Mesendoderm (in vitro differentiated cells): ENCODE measurements around the gene SLC4A1AP.
"Not testable (repeated sequence)": the region's sequence is repeated elsewhere in the genome, so short reads cannot be mapped to it uniquely, and the experiment has no call there.

Experiments
- DNase-seq: peaks from one replicate; pipeline ENCODE4 v3.0.0; 2013
- H2AK5ac ChIP-seq: 2 replicates; pipeline ENCODE4 v1.6.1; 2013; ENCODE audit warnings: low read length, inconsistent platforms
- H2BK120ac ChIP-seq: 2 replicates; pipeline ENCODE4 v1.6.1; 2013; ENCODE audit warnings: low read depth, mild to moderate bottlenecking, low read length, moderate library complexity, mixed read lengths
- H2BK15ac ChIP-seq: replicated peaks from 2 replicates; pipeline ENCODE4 v1.6.1; 2013; ENCODE audit warnings: low read depth, mild to moderate bottlenecking, moderate library complexity
- H2BK5ac ChIP-seq: 2 replicates; pipeline ENCODE4 v1.6.1; 2013; ENCODE audit warnings: low read length, inconsistent platforms
- H3K18ac ChIP-seq: 2 replicates; pipeline ENCODE4 v1.6.1; 2013; ENCODE audit warnings: mild to moderate bottlenecking, low read length, mixed read lengths
- H3K23ac ChIP-seq: one replicate; pipeline ENCODE4 v1.6.1; 2013; ENCODE audit warnings: low read length
- H3K27ac ChIP-seq: 2 replicates; pipeline ENCODE4 v1.5.1; 2013; ENCODE audit warnings: low read depth, mild to moderate bottlenecking, inconsistent platforms, low read length, moderate library complexity
- H3K27me3 ChIP-seq: 2 replicates; pipeline ENCODE4 v1.6.1; 2013; ENCODE audit warnings: low read length, control low read depth, mild to moderate bottlenecking, inconsistent platforms; ENCODE audit not compliant: insufficient read depth, poor library complexity
- H3K36me3 ChIP-seq: 2 replicates; pipeline ENCODE4 v1.6.1; 2013; ENCODE audit warnings: low read length, inconsistent platforms; ENCODE audit not compliant: control insufficient read depth, insufficient read depth
- H3K4ac ChIP-seq: one replicate; pipeline ENCODE4 v1.6.1; 2013; ENCODE audit warnings: low read depth, mild to moderate bottlenecking, low read length, moderate library complexity
- H3K4me1 ChIP-seq: 2 replicates; pipeline ENCODE4 v1.6.1; 2013; ENCODE audit warnings: low read depth, low read length, inconsistent platforms; ENCODE audit not compliant: control insufficient read depth
- H3K4me2 ChIP-seq: 2 replicates; pipeline ENCODE4 v1.6.1; 2013; ENCODE audit warnings: low read length
- H3K4me3 ChIP-seq: 2 replicates; pipeline ENCODE4 v1.5.1; 2013; ENCODE audit warnings: mild to moderate bottlenecking, low read length
- H3K56ac ChIP-seq: one replicate; pipeline ENCODE4 v1.6.1; 2013; ENCODE audit warnings: low read length
- H3K79me1 ChIP-seq: 2 replicates; pipeline ENCODE4 v1.6.1; 2013; ENCODE audit warnings: low read length, inconsistent platforms
- H3K79me2 ChIP-seq: 2 replicates; pipeline ENCODE4 v1.6.1; 2013; ENCODE audit warnings: mild to moderate bottlenecking, low read length; ENCODE audit not compliant: control insufficient read depth, insufficient read depth
- H3K9ac ChIP-seq: 2 replicates; pipeline ENCODE4 v1.6.1; 2013; ENCODE audit warnings: low read length, inconsistent platforms
- H4K5ac ChIP-seq: one replicate; pipeline ENCODE4 v1.6.1; 2013; ENCODE audit warnings: low read length
- H4K8ac ChIP-seq: one replicate; pipeline ENCODE4 v1.6.1; 2013; ENCODE audit warnings: low read depth, mild to moderate bottlenecking, control low read depth, low read length, moderate library complexity
- WGBS: extraction: QIAGEN DNeasy Blood & Tissue Kit; methylation state at CpG from one replicate; pipeline ENCODE4 v1.1.7; 2013; ENCODE audit warnings: low lambda C conversion rate, missing lambda C conversion rate; ENCODE audit not compliant: insufficient coverage; ENCODE audit errors: extremely low coverage; 5-methylcytosine and 5-hydroxymethylcytosine counted together

SLC4A1AP gene

DNA sequence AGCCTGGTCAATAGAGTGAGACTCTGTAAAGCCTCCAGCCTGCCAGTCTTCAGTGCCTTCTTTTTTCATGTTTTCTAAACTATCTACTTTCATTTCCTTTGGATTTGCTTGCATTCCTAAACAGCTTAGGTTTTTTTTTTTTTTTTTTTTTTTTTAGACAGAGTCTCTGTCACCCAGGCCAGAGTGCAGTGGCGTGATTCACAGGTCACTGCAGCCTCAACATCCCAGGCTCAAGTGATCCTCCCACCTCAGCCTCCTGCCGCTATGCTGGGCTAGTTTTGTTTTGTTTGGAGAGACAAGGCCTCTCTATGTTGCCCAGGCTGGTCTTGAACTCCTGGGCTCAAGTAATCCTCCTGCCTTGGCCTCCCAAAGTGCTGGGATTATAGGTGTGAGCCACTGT, 33.4 kb upstream of the SLC4A1AP start:
- H3K4ac ChIP-seq, H3K4me3 ChIP-seq, H3K9ac ChIP-seq, H3K79me2 ChIP-seq, H3K27me3 ChIP-seq, H2BK120ac ChIP-seq, H4K5ac ChIP-seq, DNase-seq, H3K36me3 ChIP-seq, H3K79me1 ChIP-seq, H3K56ac ChIP-seq, H3K27ac ChIP-seq, H2BK5ac ChIP-seq, H3K4me1 ChIP-seq, H2AK5ac ChIP-seq, H3K18ac ChIP-seq, H3K4me2 ChIP-seq, H2BK15ac ChIP-seq, H4K8ac ChIP-seq, H3K23ac ChIP-seq: not testable (repeated sequence)
- no CpG with 5 or more reads among the region's 2 CpGs for WGBS

DNA sequence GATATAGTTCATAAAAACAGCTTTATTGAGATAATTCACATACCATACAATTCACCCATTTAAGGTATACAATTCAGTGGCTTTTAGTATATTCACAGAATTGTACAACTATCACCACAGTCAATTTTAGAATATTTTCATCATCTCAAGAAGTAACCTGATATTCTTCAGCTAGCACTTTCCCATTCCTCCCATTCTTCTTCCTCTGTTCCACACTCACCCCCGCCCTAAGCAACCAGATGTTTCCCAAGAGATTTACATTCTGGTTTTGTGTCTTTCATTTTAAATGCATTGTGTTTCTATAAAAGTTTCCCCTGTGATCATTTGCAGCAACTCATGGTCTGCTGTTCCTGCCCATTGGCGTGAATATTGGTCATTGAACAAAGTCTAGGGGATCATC, 29.4 kb upstream of the SLC4A1AP start:
- no CpG with 5 or more reads among the region's 2 CpGs for WGBS
- no peak overlapping the region for H2AK5ac ChIP-seq

DNA sequence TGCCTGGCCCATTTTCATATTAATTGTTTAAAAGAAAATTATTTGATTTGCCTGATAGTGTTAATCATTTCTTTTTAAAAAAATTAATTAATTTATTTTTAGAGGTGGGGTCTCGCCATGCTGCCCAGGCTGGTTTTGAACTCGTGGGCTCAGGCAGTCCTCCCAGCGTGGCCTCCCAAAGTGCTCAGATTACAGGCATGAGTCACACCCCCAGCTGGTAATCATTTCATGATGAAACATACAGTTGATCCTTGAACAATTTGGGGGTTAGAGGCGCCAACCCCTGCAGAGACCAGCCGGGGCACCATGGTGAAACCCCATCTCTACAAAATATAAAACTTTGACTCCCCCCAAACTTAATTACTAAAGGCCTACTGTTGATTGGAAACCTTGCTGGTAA, 26.9 kb upstream of the SLC4A1AP start:
- H2BK5ac ChIP-seq: no peak overlapping the region
- H3K56ac ChIP-seq: no peak overlapping the region
- no peaks in the 10 kb centered on the region for H3K36me3 ChIP-seq
- H3K23ac ChIP-seq: no peak overlapping the region
- H2BK15ac ChIP-seq: no peak overlapping the region
- no peak overlapping the region for H3K27ac ChIP-seq
- no peak overlapping the region for H3K4me3 ChIP-seq
- no peak overlapping the region for H3K9ac ChIP-seq
- no peak overlapping the region for H3K4ac ChIP-seq
- H3K18ac ChIP-seq: no peak overlapping the region
- no CpG with 5 or more reads among the region's 5 CpGs for WGBS
- H4K5ac ChIP-seq: no peak overlapping the region
- no peak for DNase-seq
- H3K4me1 ChIP-seq: no peaks in the 10 kb centered on the region
- H2AK5ac ChIP-seq: no peak overlapping the region
- no peaks in the 10 kb centered on the region for H3K27me3 ChIP-seq
- H4K8ac ChIP-seq: no peak overlapping the region
- H3K4me2 ChIP-seq: no peak overlapping the region
- no peaks in the 10 kb centered on the region for H3K79me2 ChIP-seq
- H3K79me1 ChIP-seq: no peaks in the 10 kb centered on the region
- no peak overlapping the region for H2BK120ac ChIP-seq

More for the DNA sequence above, 29.4 kb upstream of the SLC4A1AP start:
- H3K56ac ChIP-seq: no peak overlapping the region
- H3K9ac ChIP-seq: no peak overlapping the region
- no peak overlapping the region for H4K8ac ChIP-seq
- H3K4me1 ChIP-seq: peaks cover 3% of the 10 kb centered on the region
- H2BK5ac ChIP-seq: no peak overlapping the region
- H3K79me1 ChIP-seq: peaks cover 4% of the 10 kb centered on the region
- H3K27me3 ChIP-seq: no peaks in the 10 kb centered on the region
- H4K5ac ChIP-seq: no peak overlapping the region
- no peak overlapping the region for H2BK120ac ChIP-seq
- H3K79me2 ChIP-seq: peaks cover 4% of the 10 kb centered on the region
- H3K36me3 ChIP-seq: no peaks in the 10 kb centered on the region
- H3K27ac ChIP-seq: no peak overlapping the region
- H3K4me2 ChIP-seq: no peak overlapping the region
- no peak overlapping the region for H3K4ac ChIP-seq
- no peak overlapping the region for H3K18ac ChIP-seq
- no peak overlapping the region for H3K23ac ChIP-seq
- H3K4me3 ChIP-seq: no peak overlapping the region
- no peak overlapping the region for H2BK15ac ChIP-seq
- no peak for DNase-seq

DNA sequence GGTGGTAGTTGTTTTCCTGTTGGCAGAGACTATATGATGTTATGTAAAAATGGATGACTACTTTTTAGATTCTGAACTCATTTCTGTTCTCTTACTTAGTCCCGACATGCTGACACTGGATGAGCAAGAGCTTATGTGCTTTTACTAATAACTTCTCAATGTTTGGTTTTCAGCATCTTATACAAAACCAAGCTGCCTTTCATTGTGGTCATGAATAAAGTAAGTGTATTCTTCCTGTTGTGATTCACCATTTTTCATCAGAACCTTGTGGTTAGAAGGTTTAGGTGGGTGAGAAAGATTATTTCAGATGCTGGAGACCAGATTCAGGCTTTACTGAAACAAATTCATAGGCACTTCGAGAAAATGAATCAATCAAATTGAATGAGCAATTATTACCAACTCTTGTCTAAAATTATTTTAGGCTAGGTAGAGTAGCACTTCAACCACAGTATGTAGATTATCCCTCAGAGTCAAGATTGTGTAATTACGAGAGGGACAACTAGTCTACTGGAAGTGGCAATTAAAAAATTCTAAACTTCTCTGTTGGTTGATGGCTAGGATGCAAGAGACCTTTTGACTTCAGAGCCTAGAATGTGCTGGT, 25.6 kb upstream of the SLC4A1AP start:
- DNase-seq: no peak
- Histone ChIP-seq H3K4me2 (no peak overlapping the region), H3K4me1 (no peaks in the 10 kb centered on the region), H3K79me1 (no peaks in the 10 kb centered on the region), H3K4me3 (no peak overlapping the region), H3K27me3 (no peaks in the 10 kb centered on the region), H3K9ac (no peak overlapping the region), H3K4ac (no peak overlapping the region), H2BK5ac (no peak overlapping the region), H2AK5ac (no peak overlapping the region), H4K8ac (no peak overlapping the region), H3K23ac (no peak overlapping the region), H3K27ac (no peak overlapping the region), H4K5ac (no peak overlapping the region), H3K36me3 (no peaks in the 10 kb centered on the region), H3K79me2 (no peaks in the 10 kb centered on the region), H2BK120ac (no peak overlapping the region), H2BK15ac (no peak overlapping the region), H3K56ac (no peak overlapping the region), H3K18ac (no peak overlapping the region)
- no CpG with 5 or more reads among the region's 3 CpGs for WGBS

DNA sequence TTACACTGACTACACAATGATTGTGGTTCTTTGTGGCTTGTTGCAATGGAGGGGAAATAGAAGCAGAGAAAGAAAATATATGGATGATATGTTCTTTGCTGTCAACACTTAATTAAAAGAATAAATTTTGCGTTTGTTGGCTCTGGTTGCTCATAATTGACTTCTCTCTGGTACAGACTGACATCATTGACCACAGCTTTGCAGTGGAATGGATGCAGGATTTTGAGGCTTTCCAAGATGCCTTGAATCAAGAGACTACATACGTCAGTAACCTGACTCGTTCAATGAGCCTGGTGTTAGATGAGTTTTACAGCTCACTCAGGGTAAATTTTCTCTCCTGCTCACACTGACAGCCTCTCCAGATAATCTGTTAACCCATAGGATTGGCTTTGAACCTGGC, 25.0 kb upstream of the SLC4A1AP start:
- Histone ChIP-seq H3K36me3 (no peaks in the 10 kb centered on the region), H3K79me1 (no peaks in the 10 kb centered on the region), H3K18ac (no peak overlapping the region), H3K27me3 (no peaks in the 10 kb centered on the region), H3K23ac (no peak overlapping the region), H3K4me1 (no peaks in the 10 kb centered on the region), H3K27ac (no peak overlapping the region), H3K79me2 (no peaks in the 10 kb centered on the region), H4K8ac (no peak overlapping the region), H3K4me2 (no peak overlapping the region), H2BK5ac (no peak overlapping the region), H4K5ac (no peak overlapping the region), H3K9ac (no peak overlapping the region), H3K56ac (no peak overlapping the region), H2BK120ac (no peak overlapping the region), H2AK5ac (no peak overlapping the region), H3K4ac (no peak overlapping the region), H3K4me3 (no peak overlapping the region), H2BK15ac (no peak overlapping the region)
- DNase-seq: no peak
- no CpG with 5 or more reads among the region's 3 CpGs for WGBS

DNA sequence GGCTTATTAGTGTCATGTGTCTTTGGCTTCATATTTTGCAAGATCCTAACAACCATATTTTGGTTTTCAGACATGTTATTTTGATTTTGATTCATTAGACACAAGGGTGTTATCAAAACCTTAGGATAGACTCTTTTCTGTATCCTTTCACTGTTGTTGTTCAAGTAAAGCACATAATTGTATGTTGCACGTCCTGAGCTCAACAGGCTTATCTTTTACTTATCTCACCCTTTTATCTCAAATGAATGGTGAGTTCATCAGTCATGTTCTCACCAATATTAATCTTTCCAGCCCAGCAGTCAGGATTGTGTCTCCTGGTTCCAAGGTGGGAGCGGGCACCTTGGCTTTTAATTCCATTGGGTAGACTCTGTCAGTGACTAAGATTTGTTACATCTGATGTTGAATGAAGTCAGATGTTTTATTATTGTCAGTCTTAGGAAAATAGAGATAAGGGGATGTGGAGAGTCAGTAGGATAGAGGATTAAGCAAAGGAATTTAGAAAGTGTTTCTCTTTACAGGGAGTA, 22.9 kb upstream of the SLC4A1AP start:
- Histone ChIP-seq H3K4me3 (no peak overlapping the region), H3K36me3 (no peaks in the 10 kb centered on the region), H3K4me1 (no peaks in the 10 kb centered on the region)

More for the DNA sequence above, 22.9 kb upstream of the SLC4A1AP start:
- Histone ChIP-seq H3K56ac (no peak overlapping the region), H2AK5ac (no peak overlapping the region), H3K4ac (no peak overlapping the region), H4K5ac (no peak overlapping the region), H3K23ac (no peak overlapping the region), H3K27ac (no peak overlapping the region), H4K8ac (no peak overlapping the region), H2BK120ac (no peak overlapping the region), H3K27me3 (no peaks in the 10 kb centered on the region), H2BK5ac (no peak overlapping the region), H3K79me2 (no peaks in the 10 kb centered on the region), H2BK15ac (no peak overlapping the region), H3K4me2 (no peak overlapping the region), H3K9ac (no peak overlapping the region), H3K18ac (no peak overlapping the region), H3K79me1 (no peaks in the 10 kb centered on the region)
- no CpG with 5 or more reads among the region's 2 CpGs for WGBS
- no peak for DNase-seq
